ENCODE data around the gene ADPRH. TPM values are rescaled to one million over a fixed set of nuclear protein-coding genes. Genes with fewer than 3 reads are reported as not detected.

ADPRH gene
- total RNA-seq, 1 donor = 7.2 TPM

- H3K79me2 ChIP-seq (ENCODE audit: insufficient read depth, low read length) = no peaks in the 10 kb centered on the region
- H3K9me3 ChIP-seq (ENCODE audit: low read depth, low read length) = no peaks in the 10 kb centered on the region
- peak overlapping the region; percentile 58 for H3K27ac ChIP-seq (ENCODE audit: low read depth, low read length)
- no peaks in the 10 kb centered on the region for H4K20me1 ChIP-seq (ENCODE audit: insufficient read depth, low read length)
- no peak overlapping the region for H2AFZ ChIP-seq (ENCODE audit: low read length)
- TF ChIP-seq, protein P1, sequence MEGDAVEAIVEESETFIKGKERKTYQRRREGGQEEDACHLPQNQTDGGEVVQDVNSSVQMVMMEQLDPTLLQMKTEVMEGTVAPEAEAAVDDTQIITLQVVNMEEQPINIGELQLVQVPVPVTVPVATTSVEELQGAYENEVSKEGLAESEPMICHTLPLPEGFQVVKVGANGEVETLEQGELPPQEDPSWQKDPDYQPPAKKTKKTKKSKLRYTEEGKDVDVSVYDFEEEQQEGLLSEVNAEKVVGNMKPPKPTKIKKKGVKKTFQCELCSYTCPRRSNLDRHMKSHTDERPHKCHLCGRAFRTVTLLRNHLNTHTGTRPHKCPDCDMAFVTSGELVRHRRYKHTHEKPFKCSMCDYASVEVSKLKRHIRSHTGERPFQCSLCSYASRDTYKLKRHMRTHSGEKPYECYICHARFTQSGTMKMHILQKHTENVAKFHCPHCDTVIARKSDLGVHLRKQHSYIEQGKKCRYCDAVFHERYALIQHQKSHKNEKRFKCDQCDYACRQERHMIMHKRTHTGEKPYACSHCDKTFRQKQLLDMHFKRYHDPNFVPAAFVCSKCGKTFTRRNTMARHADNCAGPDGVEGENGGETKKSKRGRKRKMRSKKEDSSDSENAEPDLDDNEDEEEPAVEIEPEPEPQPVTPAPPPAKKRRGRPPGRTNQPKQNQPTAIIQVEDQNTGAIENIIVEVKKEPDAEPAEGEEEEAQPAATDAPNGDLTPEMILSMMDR (IDR thresholded peaks at IDR 0.05; ENCODE audit: extremely low read depth, low read depth, low read length) = no peak
- DNase-seq (ENCODE audit: insufficient read length, low spot score, missing footprints) = peak; percentile 76
- H3K36me3 ChIP-seq (ENCODE audit: insufficient read depth, low read length) = peaks cover 3% of the 10 kb centered on the region
- H3K4me2 ChIP-seq (ENCODE audit: insufficient read depth, low read length) = no peak overlapping the region
- H3K4me1 ChIP-seq (ENCODE audit: insufficient read depth, low read length) = peaks cover 23% of the 10 kb centered on the region
- H3K4me3 ChIP-seq (ENCODE audit: insufficient read depth, low read length) = no peak overlapping the region
- no peaks in the 10 kb centered on the region for H3K27me3 ChIP-seq (ENCODE audit: insufficient read depth, low read length)
Measured at GRCh38 chr3:119585856-119586570, 6.7 kb downstream of the ADPRH start.

DNA sequence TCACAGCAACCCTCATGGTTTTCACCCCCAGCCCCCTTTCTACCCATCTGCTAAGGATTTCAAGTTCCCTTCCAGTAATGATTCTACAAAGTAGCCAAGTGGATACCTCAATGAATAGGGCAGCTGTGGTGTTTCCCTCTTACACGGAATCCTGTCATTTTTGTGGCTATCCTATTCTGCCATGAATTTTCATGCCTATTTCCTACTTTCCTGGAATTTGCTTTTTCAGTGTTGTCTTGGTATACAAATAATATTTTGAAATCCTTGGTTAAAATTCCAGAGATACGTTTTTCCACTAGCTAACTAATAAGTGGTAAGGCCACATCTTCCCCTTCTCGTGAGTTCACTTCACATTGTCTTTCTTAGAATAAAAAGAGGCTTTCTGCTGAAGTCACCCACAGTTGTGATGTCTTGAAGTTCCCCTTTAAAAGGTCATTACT, 7.5 kb downstream of the ADPRH start:
- TF ChIP-seq, protein P1 (IDR thresholded peaks at IDR 0.05; ENCODE audit: extremely low read depth, low read depth, low read length) = no peak
- Histone ChIP-seq H3K4me1 (ENCODE audit: insufficient read depth, low read length) (peaks cover 23% of the 10 kb centered on the region), H2AFZ (ENCODE audit: low read length) (no peak overlapping the region), H4K20me1 (ENCODE audit: insufficient read depth, low read length) (no peaks in the 10 kb centered on the region), H3K36me3 (ENCODE audit: insufficient read depth, low read length) (peaks cover 3% of the 10 kb centered on the region), H3K79me2 (ENCODE audit: insufficient read depth, low read length) (no peaks in the 10 kb centered on the region), H3K4me2 (ENCODE audit: insufficient read depth, low read length) (no peak overlapping the region), H3K27ac (ENCODE audit: low read depth, low read length) (peak overlapping the region; percentile 58), H3K9me3 (ENCODE audit: low read depth, low read length) (no peaks in the 10 kb centered on the region), H3K4me3 (ENCODE audit: insufficient read depth, low read length) (no peak overlapping the region), H3K27me3 (ENCODE audit: insufficient read depth, low read length) (no peaks in the 10 kb centered on the region)
- DNase-seq (ENCODE audit: insufficient read length, low spot score, missing footprints) = no peak

DNA sequence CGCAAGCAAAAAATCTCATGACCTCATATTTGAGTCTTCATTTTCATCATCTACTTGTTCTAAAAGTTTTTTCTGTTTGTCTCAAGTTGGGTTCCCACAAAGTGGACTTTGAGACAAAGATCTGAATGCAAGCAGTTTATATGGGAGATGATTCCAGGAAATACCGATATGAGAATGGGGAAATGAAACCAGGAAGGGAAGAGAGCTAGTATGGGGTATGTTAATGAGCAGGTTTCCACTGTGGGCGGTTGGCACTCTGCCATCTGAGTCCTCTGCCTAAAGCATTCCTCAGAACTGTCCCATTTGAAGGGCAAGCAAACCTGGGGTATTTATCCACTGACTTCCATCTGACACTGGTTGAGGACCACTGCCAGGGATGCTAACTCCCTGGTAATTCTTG, 8.8 kb downstream of the ADPRH start:
- DNase-seq (ENCODE audit: insufficient read length, low spot score, missing footprints) = no peak
- Histone ChIP-seq H3K4me3 (ENCODE audit: insufficient read depth, low read length) (no peak overlapping the region), H3K4me2 (ENCODE audit: insufficient read depth, low read length) (no peak overlapping the region), H3K27ac (ENCODE audit: low read depth, low read length) (no peak overlapping the region), H4K20me1 (ENCODE audit: insufficient read depth, low read length) (no peaks in the 10 kb centered on the region), H3K27me3 (ENCODE audit: insufficient read depth, low read length) (no peaks in the 10 kb centered on the region), H3K79me2 (ENCODE audit: insufficient read depth, low read length) (no peaks in the 10 kb centered on the region), H3K9me3 (ENCODE audit: low read depth, low read length) (no peaks in the 10 kb centered on the region), H3K4me1 (ENCODE audit: insufficient read depth, low read length) (peaks cover 23% of the 10 kb centered on the region), H3K36me3 (ENCODE audit: insufficient read depth, low read length) (peaks cover 3% of the 10 kb centered on the region), H2AFZ (ENCODE audit: low read length) (no peak overlapping the region)
- TF ChIP-seq, protein P1 (IDR thresholded peaks at IDR 0.05; ENCODE audit: extremely low read depth, low read depth, low read length) = no peak

DNA sequence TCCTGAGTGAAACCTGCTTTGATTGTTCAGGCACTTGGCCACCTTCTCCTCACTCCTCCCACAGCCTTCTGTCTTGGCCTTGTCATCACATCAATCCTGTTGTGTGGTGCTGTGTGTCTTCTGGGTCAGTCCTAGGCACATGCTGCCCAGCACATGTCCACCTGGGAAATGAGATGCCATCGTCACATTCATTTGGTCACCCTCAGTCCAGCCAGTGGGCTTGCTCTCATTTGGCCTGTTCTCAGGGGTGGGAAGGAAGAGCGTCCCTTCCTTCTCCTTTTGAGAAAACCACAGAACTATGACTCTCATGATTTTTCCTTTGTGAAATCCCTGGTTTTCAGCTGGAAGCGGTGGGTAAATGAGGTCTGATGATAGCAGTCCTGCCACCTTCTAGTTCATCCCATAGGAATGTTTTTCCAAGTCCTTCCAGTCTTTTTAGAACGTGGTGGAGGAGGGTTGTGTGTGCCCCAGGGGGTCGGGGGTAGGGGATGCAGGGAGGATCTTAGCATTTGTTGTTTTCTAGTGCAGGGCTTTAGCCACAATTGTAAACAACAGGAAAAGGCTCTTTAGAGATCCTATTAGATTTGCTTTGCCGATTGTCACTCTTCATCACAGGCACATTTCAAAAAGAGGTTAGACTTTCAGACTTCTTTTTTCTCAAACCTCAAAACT, 9.9 kb downstream of the ADPRH start:
- Histone ChIP-seq H4K20me1 (ENCODE audit: insufficient read depth, low read length) (no peaks in the 10 kb centered on the region), H3K4me1 (ENCODE audit: insufficient read depth, low read length) (peaks cover 23% of the 10 kb centered on the region), H3K27me3 (ENCODE audit: insufficient read depth, low read length) (no peaks in the 10 kb centered on the region), H2AFZ (ENCODE audit: low read length) (no peak overlapping the region), H3K36me3 (ENCODE audit: insufficient read depth, low read length) (peaks cover 3% of the 10 kb centered on the region), H3K27ac (ENCODE audit: low read depth, low read length) (peak overlapping the region; percentile 31), H3K4me2 (ENCODE audit: insufficient read depth, low read length) (no peak overlapping the region), H3K9me3 (ENCODE audit: low read depth, low read length) (no peaks in the 10 kb centered on the region), H3K79me2 (ENCODE audit: insufficient read depth, low read length) (no peaks in the 10 kb centered on the region), H3K4me3 (ENCODE audit: insufficient read depth, low read length) (no peak overlapping the region)
- DNase-seq (ENCODE audit: insufficient read length, low spot score, missing footprints) = no peak
- TF ChIP-seq, protein P1 (IDR thresholded peaks at IDR 0.05; ENCODE audit: extremely low read depth, low read depth, low read length) = no peak
